PC-9 (cell line): Measurements from ENCODE around the gene SPIB. TPM values are rescaled to one million over a fixed set of nuclear protein-coding genes. Genes with fewer than 3 reads are reported as not detected.

Source experiments
- BruUV-seq: library from RNA; stranded (reverse); fragments of 400-500 nt; replicated peaks from 2 replicates; lab custom pipeline; 2021; lab: Mats Ljungman, UMichigan
- CTCF ChIA-PET: fragments of 300-600 bp; sonication (Branson Sonifier 250); formaldehyde crosslinking; loops from one replicate; lab custom pipeline; 2022; ENCODE audit warnings: antibody characterized with exemption; lab: Charles Lee
- POLR2A ChIA-PET: fragments of 300-600 bp; sonication (Branson Sonifier 250); formaldehyde crosslinking; loops from one replicate; lab custom pipeline; 2022; ENCODE audit warnings: antibody characterized with exemption; ENCODE audit not compliant: unreplicated experiment; lab: Charles Lee
- DNase-seq, 2 experiments: peaks; one replicate each; pipeline versions ENCODE4 v3.0.0 to v3.0.0-alpha.2; 2015 to 2022; ENCODE audit warnings: mixed read lengths in 1 of 2
- H2AFZ ChIP-seq: fragments of 200-600 bp; sonication (generic); 2 replicates; pipeline ENCODE4 v1.8.1; 2017; ENCODE audit warnings: antibody characterized with exemption
- H3F3A ChIP-seq: fragments of 200-600 bp; sonication (generic); 2 replicates; pipeline ENCODE4 v1.8.1; 2017; ENCODE audit warnings: antibody characterized with exemption, mild to moderate bottlenecking, low read depth; ENCODE audit not compliant: insufficient read depth
- H3K27ac ChIP-seq: fragments of 200-600 bp; sonication (generic); 2 replicates; pipeline ENCODE4 v1.6.1; 2016; ENCODE audit warnings: mixed run types
- H3K27me3 ChIP-seq: fragments of 200-600 bp; sonication (generic); 2 replicates; pipeline ENCODE4 v1.6.1; 2016; ENCODE audit warnings: low read depth, mixed run types; ENCODE audit not compliant: insufficient read depth
- H3K36me3 ChIP-seq: fragments of 200-600 bp; sonication (generic); 2 replicates; pipeline ENCODE4 v1.6.1; 2016; ENCODE audit warnings: low read depth, mixed run types
- H3K4me1 ChIP-seq: fragments of 200-600 bp; sonication (generic); replicated peaks from 2 replicates; pipeline ENCODE4 v1.6.1; 2016; ENCODE audit warnings: mixed run types; ENCODE audit not compliant: insufficient read depth
- H3K4me2 ChIP-seq: fragments of 200-600 bp; sonication (generic); 2 replicates; pipeline ENCODE4 v1.6.1; 2017; ENCODE audit warnings: mixed run types
- H3K4me3 ChIP-seq: fragments of 200-600 bp; sonication (generic); 2 replicates; pipeline ENCODE4 v1.6.1; 2016; ENCODE audit warnings: mixed run types
- H3K79me2 ChIP-seq: fragments of 200-600 bp; sonication (generic); 2 replicates; pipeline ENCODE4 v1.6.1; 2017; ENCODE audit warnings: low read depth, mixed run types
- H3K9me2 ChIP-seq: fragments of 200-600 bp; sonication (generic); 2 replicates; pipeline ENCODE4 v1.8.1; 2017; ENCODE audit warnings: mild to moderate bottlenecking; ENCODE audit not compliant: insufficient read depth
- H3K9me3 ChIP-seq: fragments of 200-600 bp; sonication (generic); 2 replicates; pipeline ENCODE4 v1.8.1; 2016; ENCODE audit warnings: low read depth; ENCODE audit not compliant: insufficient read depth
- H4K20me1 ChIP-seq: fragments of 200-600 bp; sonication (generic); 2 replicates; pipeline ENCODE4 v1.8.1; 2017; ENCODE audit not compliant: insufficient read depth
- EZH2 ChIP-seq: fragments of 200-600 bp; sonication (generic); IDR thresholded peaks from 2 replicates; pipeline ENCODE4 v1.8.0; 2017; ENCODE audit warnings: antibody characterized with exemption, low read depth
- intact Hi-C: fragments of 100-400 bp; cut with micrococcal nuclease; formaldehyde crosslinking; loops from one replicate; pipeline ENCODE4 v1.10.0; 2022; ENCODE audit not compliant: unreplicated experiment
- total RNA-seq: library from RNA; stranded (reverse); gene quantifications from 2 replicates; pipeline ENCODE4 v1.2.3, GENCODE V29; 2021
- TF ChIP-seq, protein P1 (sequence below): fragments of 200-600 bp; sonication (generic); conservative IDR thresholded peaks from 2 replicates; pipeline ENCODE4 v1.6.1; 2017; ENCODE audit warnings: mixed run types, antibody characterized with exemption, mild to moderate bottlenecking, moderate library complexity

SPIB gene
- total RNA-seq, 1 experiment from 2014 or later = not detected

DNA sequence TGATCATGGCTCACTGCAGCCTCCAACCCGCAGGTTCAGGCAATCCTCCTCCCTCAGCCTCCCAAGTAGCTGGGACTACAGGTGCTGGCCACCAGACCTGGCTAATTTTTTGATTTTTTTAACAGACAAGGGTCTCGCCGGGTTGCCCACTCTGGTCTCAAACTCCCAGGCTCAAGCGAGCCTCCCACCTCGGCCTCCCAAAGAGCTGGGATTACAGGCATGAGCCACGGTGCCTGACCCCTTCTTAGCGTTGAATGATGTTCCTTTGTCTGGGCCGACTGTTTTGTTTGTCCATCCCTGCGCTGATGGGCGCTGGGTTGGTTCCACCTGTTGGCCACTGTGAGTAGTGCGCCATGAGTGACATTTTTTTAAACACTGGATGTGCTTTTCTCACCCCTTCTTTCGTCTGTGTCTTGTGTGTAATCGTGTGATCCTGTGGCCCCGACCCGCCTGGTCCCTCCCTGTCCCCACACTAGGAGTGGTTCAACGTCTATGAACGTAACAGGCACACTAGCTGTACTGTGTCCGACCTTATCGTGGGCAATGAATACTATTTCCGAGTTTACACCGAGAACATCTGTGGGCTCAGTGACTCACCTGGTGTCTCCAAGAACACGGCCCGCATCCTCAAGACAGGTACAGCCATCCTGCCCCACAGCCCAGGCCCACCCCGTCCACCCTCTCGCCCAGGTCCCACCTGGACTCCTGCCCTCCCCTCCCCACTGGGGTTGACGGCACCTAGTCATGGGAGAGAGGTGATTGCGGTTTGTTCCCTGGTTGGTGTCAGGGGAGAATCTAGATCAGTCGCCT lies 42.5 kb downstream of the SPIB start:
- POLR2A ChIA-PET = no interaction called here
- BruUV-seq = no TSS peak
- H2AFZ ChIP-seq = no peak overlapping the region

DNA sequence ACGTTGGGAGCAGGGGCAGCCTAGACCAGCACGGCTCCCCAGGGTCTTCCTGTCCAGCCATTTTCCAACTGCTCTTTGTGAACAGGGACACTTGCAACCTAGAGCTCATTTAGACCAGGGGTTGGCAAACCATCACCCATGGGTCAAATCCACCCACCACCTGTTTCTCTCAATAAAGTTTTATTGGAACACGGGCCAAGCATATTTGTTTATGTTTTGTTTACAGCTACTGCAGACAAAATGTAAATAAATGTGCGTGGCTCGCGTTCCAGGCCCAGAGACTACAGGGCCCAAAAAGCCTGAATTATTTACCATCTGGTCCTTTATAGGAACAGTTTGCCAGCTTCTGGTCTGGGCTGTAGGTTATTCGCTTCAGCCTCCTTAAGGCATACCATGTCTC lies 44.2 kb downstream of the SPIB start:
- no peak for DNase-seq
- Histone ChIP-seq H3K9me3 (no peaks in the 10 kb centered on the region), H3K79me2 (no peaks in the 10 kb centered on the region), H4K20me1 (no peaks in the 10 kb centered on the region), H3K4me3 (no peak overlapping the region), H3F3A (no peaks in the 10 kb centered on the region), H3K4me2 (no peak overlapping the region), H3K27me3 (peaks cover 7% of the 10 kb centered on the region; the same call in 1 of the 2 replicates), H3K9me2 (no peaks in the 10 kb centered on the region), H3K36me3 (no peaks in the 10 kb centered on the region), H2AFZ (no peak overlapping the region), H3K4me1 (peaks cover 8% of the 10 kb centered on the region), H3K27ac (no peak overlapping the region)
- intact Hi-C loops = no loop called here
- ChIA-PET POLR2A (no interaction called here), CTCF (no interaction called here)
- TF ChIP-seq, protein P1, sequence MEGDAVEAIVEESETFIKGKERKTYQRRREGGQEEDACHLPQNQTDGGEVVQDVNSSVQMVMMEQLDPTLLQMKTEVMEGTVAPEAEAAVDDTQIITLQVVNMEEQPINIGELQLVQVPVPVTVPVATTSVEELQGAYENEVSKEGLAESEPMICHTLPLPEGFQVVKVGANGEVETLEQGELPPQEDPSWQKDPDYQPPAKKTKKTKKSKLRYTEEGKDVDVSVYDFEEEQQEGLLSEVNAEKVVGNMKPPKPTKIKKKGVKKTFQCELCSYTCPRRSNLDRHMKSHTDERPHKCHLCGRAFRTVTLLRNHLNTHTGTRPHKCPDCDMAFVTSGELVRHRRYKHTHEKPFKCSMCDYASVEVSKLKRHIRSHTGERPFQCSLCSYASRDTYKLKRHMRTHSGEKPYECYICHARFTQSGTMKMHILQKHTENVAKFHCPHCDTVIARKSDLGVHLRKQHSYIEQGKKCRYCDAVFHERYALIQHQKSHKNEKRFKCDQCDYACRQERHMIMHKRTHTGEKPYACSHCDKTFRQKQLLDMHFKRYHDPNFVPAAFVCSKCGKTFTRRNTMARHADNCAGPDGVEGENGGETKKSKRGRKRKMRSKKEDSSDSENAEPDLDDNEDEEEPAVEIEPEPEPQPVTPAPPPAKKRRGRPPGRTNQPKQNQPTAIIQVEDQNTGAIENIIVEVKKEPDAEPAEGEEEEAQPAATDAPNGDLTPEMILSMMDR = no peak
- no peak for TF ChIP-seq EZH2
- no TSS peak for BruUV-seq

More for the DNA sequence above, 42.5 kb downstream of the SPIB start:
- no peaks in the 10 kb centered on the region for H3K79me2 ChIP-seq
- peak overlapping the region; percentile 16 for H3K4me2 ChIP-seq
- intact Hi-C loops = loop anchor here (1.0 to 2.0 kb wide), 2 partner anchors 93 to 202 kb away; no protein-coding TSS in a partner anchor
- peaks cover 23% of the 10 kb centered on the region for H3K27me3 ChIP-seq
- no peaks in the 10 kb centered on the region for H3K36me3 ChIP-seq
- H4K20me1 ChIP-seq = no peaks in the 10 kb centered on the region
- DNase-seq = peak; percentile 46 to 65
- no peak overlapping the region for H3K27ac ChIP-seq
- no peak overlapping the region for H3K4me3 ChIP-seq
- TF ChIP-seq EZH2 = no peak
- TF ChIP-seq, protein P1 = peak; percentile 90
- no peaks in the 10 kb centered on the region for H3F3A ChIP-seq
- no peaks in the 10 kb centered on the region for H3K9me2 ChIP-seq
- CTCF ChIA-PET = interaction anchor here (0.6 to 1.2 kb wide), 4 partner anchors 13 to 344 kb away, joined by 3 to 9 read pairs (median 4); no protein-coding TSS in a partner anchor
- no peaks in the 10 kb centered on the region for H3K9me3 ChIP-seq
- H3K4me1 ChIP-seq = peaks cover 8% of the 10 kb centered on the region

DNA sequence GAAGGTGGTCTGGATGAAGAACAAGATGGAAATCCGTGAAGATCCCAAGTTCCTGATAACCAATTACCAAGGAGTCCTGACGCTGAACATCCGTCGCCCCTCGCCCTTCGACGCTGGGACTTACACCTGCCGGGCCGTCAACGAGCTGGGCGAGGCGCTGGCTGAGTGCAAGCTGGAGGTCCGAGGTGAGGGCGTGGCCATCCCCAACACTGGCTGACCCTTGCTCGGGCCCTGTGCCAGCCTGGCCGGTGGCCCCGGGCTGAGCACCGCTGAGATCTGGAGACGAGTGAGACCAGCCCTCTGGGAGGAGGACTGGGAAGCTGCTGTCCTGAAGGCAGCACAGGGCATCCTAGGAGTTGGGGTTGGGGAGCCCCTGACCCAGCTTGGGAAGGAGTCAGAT lies 45.6 kb downstream of the SPIB start:
- DNase-seq = no peak
- H3F3A ChIP-seq = no peaks in the 10 kb centered on the region
- intact Hi-C loops = no loop called here
- H3K4me1 ChIP-seq = peaks cover 8% of the 10 kb centered on the region
- H3K9me2 ChIP-seq = no peaks in the 10 kb centered on the region
- H3K79me2 ChIP-seq = no peaks in the 10 kb centered on the region
- ChIA-PET POLR2A (no interaction called here), CTCF (interaction anchor here (0.5 kb wide), 1 partner anchor 97 kb away, joined by 5 read pairs; no protein-coding TSS in a partner anchor)
- H3K4me2 ChIP-seq = no peak overlapping the region
- no peak overlapping the region for H3K27ac ChIP-seq
- peaks cover 15% of the 10 kb centered on the region for H3K27me3 ChIP-seq
- no peaks in the 10 kb centered on the region for H3K36me3 ChIP-seq
- H3K4me3 ChIP-seq = no peak overlapping the region
- no peak overlapping the region for H2AFZ ChIP-seq
- H3K9me3 ChIP-seq = no peaks in the 10 kb centered on the region
- BruUV-seq = no TSS peak
- no peaks in the 10 kb centered on the region for H4K20me1 ChIP-seq
- TF ChIP-seq EZH2 = no peak
- TF ChIP-seq, protein P1 = no peak
